ENCODE measurements around the gene SESN1. TPM values are rescaled to one million over a fixed set of nuclear protein-coding genes. Genes with fewer than 3 reads are reported as not detected.

SESN1 gene
- total RNA-seq, 4 donors from 2014 or later, result 54.2 to 117 (median 90.5) TPM

- ATAC-seq (ENCODE audit: low FRiP score) (no peak), DNase-seq (ENCODE audit: low spot score) (no peak)
- TF ChIP-seq CTCF (IDR thresholded peaks at IDR 0.05), result no peak
These were observed 72.8 kb downstream of the SESN1 start for GRCh38 chr6:109021870-109022269.

- DNase-seq (ENCODE audit: low spot score) (no peak), ATAC-seq (ENCODE audit: low FRiP score) (no peak)
- TF ChIP-seq CTCF (IDR thresholded peaks at IDR 0.05), result no peak
These were observed 74.7 kb downstream of the SESN1 start for GRCh38 chr6:109019911-109020310.

- DNase-seq (ENCODE audit: low spot score) (no peak), ATAC-seq (ENCODE audit: low FRiP score) (no peak)
- TF ChIP-seq CTCF (IDR thresholded peaks at IDR 0.05), result no peak
These were observed 79.5 kb downstream of the SESN1 start for GRCh38 chr6:109015176-109015575.

- TF ChIP-seq CTCF (IDR thresholded peaks at IDR 0.05), result no peak
- no peak for ATAC-seq (ENCODE audit: low FRiP score)
- DNase-seq (ENCODE audit: low spot score), result no peak
These were observed 80.0 kb downstream of the SESN1 start for GRCh38 chr6:109014606-109015005.

- TF ChIP-seq CTCF (IDR thresholded peaks at IDR 0.05), result no peak
- DNase-seq (ENCODE audit: low spot score) (no peak), ATAC-seq (ENCODE audit: low FRiP score) (no peak)
These were observed 80.9 kb downstream of the SESN1 start for GRCh38 chr6:109013656-109014305.

- no peak for ATAC-seq (ENCODE audit: low FRiP score)
- no peak for DNase-seq (ENCODE audit: low spot score)
- TF ChIP-seq CTCF (IDR thresholded peaks at IDR 0.05), result no peak
These were observed 83.9 kb downstream of the SESN1 start for GRCh38 chr6:109010705-109011102.

- DNase-seq (ENCODE audit: low spot score) (no peak), ATAC-seq (ENCODE audit: low FRiP score) (no peak)
- TF ChIP-seq CTCF (IDR thresholded peaks at IDR 0.05), result no peak
These were observed 84.5 kb downstream of the SESN1 start for GRCh38 chr6:109009962-109010704.
